Brain microvascular endothelial cell (primary cell): Measurements from ENCODE around the gene C1GALT1C1L.

Experiments used
- DNase-seq: peaks from one replicate; pipeline ENCODE4 v3.0.0-alpha.2; 2020
- H3K27ac ChIP-seq: fragments of 250-450 bp; sonication (Bioruptor Pico); 2 replicates; pipeline ENCODE4 v1.5.1; 2020; ENCODE audit warnings: mild to moderate bottlenecking, moderate library complexity
- H3K27me3 ChIP-seq: fragments of 250-450 bp; sonication (Bioruptor Pico); replicated peaks from 2 replicates; pipeline ENCODE4 v1.5.1; 2020; ENCODE audit warnings: mild to moderate bottlenecking
- H3K36me3 ChIP-seq: fragments of 250-450 bp; sonication (Bioruptor Pico); replicated peaks from 2 replicates; pipeline ENCODE4 v1.5.1; 2020; ENCODE audit warnings: mild to moderate bottlenecking
- H3K4me3 ChIP-seq: 2 replicates; pipeline ENCODE4 v1.5.1; 2011; ENCODE audit warnings: low read depth, mild to moderate bottlenecking, control low read depth, low read length, moderate library complexity
- CTCF ChIP-seq: IDR thresholded peaks from 2 replicates; pipeline ENCODE4 v1.5.1; 2011; ENCODE audit warnings: low read depth, mild to moderate bottlenecking, moderate library complexity, low read length, control low read depth, inconsistent platforms; ENCODE audit errors: missing control alignments
- in situ Hi-C: cut with HindIII; loops from 2 replicates; pipeline ENCODE4 v1.10.0; 2017; ENCODE audit warnings: low sequenced_read_pairs, low pct_ligation_motif_present

The C1GALT1C1L gene

GRCh38 chr2:43676322-43677050 is at the start of gene C1GALT1C1L:
C1GALT1C1L (minus strand) TSS chr2:43676429; CDS start chr2:43676322, 107 bp downstream.
- TF ChIP-seq CTCF: no peak
- DNase-seq: peak; percentile 58
- peak within 1 kb of the TSS; percentile 58 for H3K4me3 ChIP-seq
- no peaks in the 10 kb centered on the region for H3K27me3 ChIP-seq
- in situ Hi-C loops: no loop called here
- no peaks in the 10 kb centered on the region for H3K36me3 ChIP-seq
- peak within 1 kb of the TSS; percentile 22 for H3K27ac ChIP-seq

GRCh38 chr2:43725711-43726246 is 49.5 kb upstream of the C1GALT1C1L start:
- Histone ChIP-seq H3K27me3 (no peaks in the 10 kb centered on the region), H3K27ac (peak overlapping the region; percentile 26), H3K36me3 (no peaks in the 10 kb centered on the region), H3K4me3 (no peak overlapping the region)
- no peak for DNase-seq
- no peak for TF ChIP-seq CTCF
- in situ Hi-C loops: no loop called here

- H3K4me3 ChIP-seq: no peak overlapping the region
- no peaks in the 10 kb centered on the region for H3K36me3 ChIP-seq
- no peak for TF ChIP-seq CTCF
- in situ Hi-C loops: no loop called here
- peak; percentile 35 for DNase-seq
- peak overlapping the region; percentile 26 for H3K27ac ChIP-seq
- H3K27me3 ChIP-seq: no peaks in the 10 kb centered on the region
Measured at GRCh38 chr2:43724728-43725526, 48.7 kb upstream of the C1GALT1C1L start.

GRCh38 chr2:43718530-43719124 is 42.4 kb upstream of the C1GALT1C1L start:
- Histone ChIP-seq H3K27me3 (no peaks in the 10 kb centered on the region), H3K27ac (no peak overlapping the region), H3K4me3 (no peak overlapping the region), H3K36me3 (no peaks in the 10 kb centered on the region)
- in situ Hi-C loops: no loop called here
- DNase-seq: no peak
- TF ChIP-seq CTCF: no peak

- in situ Hi-C loops: no loop called here
- Histone ChIP-seq H3K36me3 (no peaks in the 10 kb centered on the region), H3K27me3 (no peaks in the 10 kb centered on the region), H3K27ac (no peak overlapping the region), H3K4me3 (no peak overlapping the region)
- no peak for DNase-seq
- TF ChIP-seq CTCF: no peak
Measured at GRCh38 chr2:43717322-43717721, 41.1 kb upstream of the C1GALT1C1L start.
